Psoas muscle (tissue), 8 donors: ENCODE data around the gene OSGEP. TPM values are rescaled to one million over a fixed set of nuclear protein-coding genes. Genes with fewer than 3 reads are reported as not detected.

Experiments used
- ATAC-seq, 4 donors: fragments of 200-7000 bp; cut with Tn5 transposase; one replicate each; pipeline ENCODE4 v1.9.1; 2020; ENCODE audit warnings: moderate library complexity in 3 of 4, mild to moderate bottlenecking in 2 of 4
- DNase-seq, 2 donors: peaks; one replicate each; pipeline ENCODE4 v3.0.0-alpha.2; 2020
- H3K27ac ChIP-seq: fragments of 200-600 bp; one replicate; pipeline ENCODE4 v1.8.0; 2022
- H3K27me3 ChIP-seq, 3 donors: fragments of 200-600 bp in 1 of 3; one replicate each; pipeline versions ENCODE4 v1.6.1 to v1.8.0; 2013 to 2022; ENCODE audit warnings: low read length in 2 of 3, mild to moderate bottlenecking in 2 of 3, moderate library complexity in 1 of 3; ENCODE audit not compliant: insufficient read depth in 3 of 3
- H3K36me3 ChIP-seq, 2 donors: fragments of 200-600 bp in 1 of 2; one replicate each; pipeline versions ENCODE4 v1.6.1 to v1.8.0; 2013 to 2022; ENCODE audit warnings: low read depth in 1 of 2, mild to moderate bottlenecking in 1 of 2, moderate library complexity in 1 of 2; ENCODE audit not compliant: insufficient read depth in 1 of 2
- H3K4me1 ChIP-seq: fragments of 200-600 bp; one replicate; pipeline ENCODE4 v1.8.0; 2022
- H3K4me3 ChIP-seq: fragments of 200-600 bp; one replicate; pipeline ENCODE4 v1.8.0; 2022; ENCODE audit warnings: mild to moderate bottlenecking
- H3K9me3 ChIP-seq: fragments of 200-600 bp; one replicate; pipeline ENCODE4 v1.8.0; 2022
- WGBS, 3 donors: extraction: QIAGEN DNeasy Blood & Tissue Kit; methylation state at CpG; one replicate each; pipeline versions ENCODE4 v1.1.6 to v1.1.7; 2013; 5-methylcytosine and 5-hydroxymethylcytosine counted together
- intact Hi-C, 2 donors: fragments of 100-400 bp; cut with DNase I; formaldehyde crosslinking; loops; one replicate each; pipeline versions ENCODE4 v1.11.0 to v1.14.2; 2022
- polyA plus RNA-seq, 3 donors: library from polyadenylated mRNA; stranded (reverse); fragments of 200-250 nt; gene quantifications; one replicate each; pipeline ENCODE4 v1.2.3, GENCODE V29; 2013
- total RNA-seq, 4 donors: library from RNA; stranded (reverse); fragmentation: NEBNext Ultra II Directional in 2 of 4; extraction: Animal tissue kit (Norgen Biotek cat#: 25700) in 2 of 4; gene quantifications; one replicate each; pipeline versions ENCODE4 v1.2.1 to v1.2.4, GENCODE V29; 2021 to 2023
- TF ChIP-seq, protein P1 (sequence below): fragments of 200-600 bp; IDR thresholded peaks from one replicate; pipeline ENCODE4 v1.8.0; 2022; ENCODE audit warnings: antibody characterized with exemption
- donor health status: healthy with polysubstance abuse.
- donor health status: DM: no; HTN: no; CAD: no; lungs with moderate emphysema.
- donor health status: Bipolar disorder and iron deficiency.
- donor health status: healthy.
- donor health status: DM: yes; HTN: yes; CAD: no.
- donor health status: DM: no; HTN: no; CAD: no.
- donor health status: DM: no; HTN: no; CAD: no.
- donor health status: DM: yes; HTN: yes; CAD: no.

Gene OSGEP
- total and polyA plus RNA-seq, 7 donors, result 16.6 to 24.4 (median 18.2) TPM

- Histone ChIP-seq H3K36me3 (peaks cover 13 to 43% of the 10 kb centered on the region in 2 donors), H3K4me3 (no peak overlapping the region), H3K27ac (no peak overlapping the region), H3K27me3 (no peaks in the 10 kb centered on the region), H3K4me1 (no peaks in the 10 kb centered on the region), H3K9me3 (no peaks in the 10 kb centered on the region)
- ATAC-seq (no peak), DNase-seq (no peak)
- TF ChIP-seq, protein P1, sequence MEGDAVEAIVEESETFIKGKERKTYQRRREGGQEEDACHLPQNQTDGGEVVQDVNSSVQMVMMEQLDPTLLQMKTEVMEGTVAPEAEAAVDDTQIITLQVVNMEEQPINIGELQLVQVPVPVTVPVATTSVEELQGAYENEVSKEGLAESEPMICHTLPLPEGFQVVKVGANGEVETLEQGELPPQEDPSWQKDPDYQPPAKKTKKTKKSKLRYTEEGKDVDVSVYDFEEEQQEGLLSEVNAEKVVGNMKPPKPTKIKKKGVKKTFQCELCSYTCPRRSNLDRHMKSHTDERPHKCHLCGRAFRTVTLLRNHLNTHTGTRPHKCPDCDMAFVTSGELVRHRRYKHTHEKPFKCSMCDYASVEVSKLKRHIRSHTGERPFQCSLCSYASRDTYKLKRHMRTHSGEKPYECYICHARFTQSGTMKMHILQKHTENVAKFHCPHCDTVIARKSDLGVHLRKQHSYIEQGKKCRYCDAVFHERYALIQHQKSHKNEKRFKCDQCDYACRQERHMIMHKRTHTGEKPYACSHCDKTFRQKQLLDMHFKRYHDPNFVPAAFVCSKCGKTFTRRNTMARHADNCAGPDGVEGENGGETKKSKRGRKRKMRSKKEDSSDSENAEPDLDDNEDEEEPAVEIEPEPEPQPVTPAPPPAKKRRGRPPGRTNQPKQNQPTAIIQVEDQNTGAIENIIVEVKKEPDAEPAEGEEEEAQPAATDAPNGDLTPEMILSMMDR, result no peak
- 71 to 82% (median 75%) methylated on average over 1 of the region's 1 CpG for WGBS, 3 donors
- intact Hi-C loops, result no loop called here
These were observed 22.7 kb upstream of the OSGEP start for GRCh38 chr14:20477211-20477876.

- Histone ChIP-seq H3K27ac (no peak overlapping the region), H3K9me3 (no peaks in the 10 kb centered on the region), H3K36me3 (peaks cover 13 to 45% of the 10 kb centered on the region in 2 donors), H3K27me3 (no peaks in the 10 kb centered on the region), H3K4me3 (no peak overlapping the region), H3K4me1 (no peaks in the 10 kb centered on the region)
- 81 to 86% (median 85%) methylated on average over 5 of the region's 5 CpGs for WGBS, 3 donors
- DNase-seq (no peak), ATAC-seq (no peak)
- intact Hi-C loops, result no loop called here
- TF ChIP-seq, protein P1, result no peak
These were observed 22.2 kb upstream of the OSGEP start for GRCh38 chr14:20476776-20477175.

GRCh38 chr14:20472536-20473169, 18.0 kb upstream of the OSGEP start:
- no peak for DNase-seq
- WGBS, 3 donors, result 87 to 92% (median 91%) methylated on average over 2 of the region's 2 CpGs
- H3K27ac ChIP-seq, result no peak overlapping the region
- H3K27me3 ChIP-seq, result no peaks in the 10 kb centered on the region
- H3K9me3 ChIP-seq, result no peaks in the 10 kb centered on the region
- ATAC-seq, result no peak
- H3K4me3 ChIP-seq, result no peak overlapping the region
- H3K36me3 ChIP-seq, result peaks cover 13 to 45% of the 10 kb centered on the region in 2 donors
- peaks cover 6% of the 10 kb centered on the region for H3K4me1 ChIP-seq
- TF ChIP-seq, protein P1, result no peak
- intact Hi-C loops, result no loop called here

- DNase-seq, result no peak
- intact Hi-C loops, result no loop called here
- ATAC-seq, result no peak
- no peaks in the 10 kb centered on the region for H3K9me3 ChIP-seq
- H3K36me3 ChIP-seq, result peaks cover 4 to 31% of the 10 kb centered on the region in 2 donors
- no peaks in the 10 kb centered on the region for H3K27me3 ChIP-seq
- H3K4me1 ChIP-seq, result peaks cover 6% of the 10 kb centered on the region
- WGBS, 3 donors, result 1 to 6% (median 3%) methylated on average over 2 of the region's 2 CpGs
- TF ChIP-seq, protein P1, result no peak
- H3K27ac ChIP-seq, result peak overlapping the region; percentile 75
- peak overlapping the region; percentile 78 for H3K4me3 ChIP-seq
These were observed 15.9 kb upstream of the OSGEP start for GRCh38 chr14:20470603-20470901.
